Stimulated activated CD4-positive, alpha-beta T cell treated with anti-CD3 and anti-CD28 coated beads, TNF-alpha, amount 100 ng/mL, for 24 hours (primary cell): ENCODE results near the gene SNX21.
"Not testable (repeated sequence)": the region's sequence is repeated elsewhere in the genome, so short reads cannot be mapped to it uniquely, and the experiment has no call there.

ENCODE experiments used
- DNase-seq, 3 experiments: peaks; one replicate each; pipeline ENCODE4 v3.0.0-alpha.2; 2020; ENCODE audit warnings: low read depth in 3 of 3

SNX21 gene, protein sequence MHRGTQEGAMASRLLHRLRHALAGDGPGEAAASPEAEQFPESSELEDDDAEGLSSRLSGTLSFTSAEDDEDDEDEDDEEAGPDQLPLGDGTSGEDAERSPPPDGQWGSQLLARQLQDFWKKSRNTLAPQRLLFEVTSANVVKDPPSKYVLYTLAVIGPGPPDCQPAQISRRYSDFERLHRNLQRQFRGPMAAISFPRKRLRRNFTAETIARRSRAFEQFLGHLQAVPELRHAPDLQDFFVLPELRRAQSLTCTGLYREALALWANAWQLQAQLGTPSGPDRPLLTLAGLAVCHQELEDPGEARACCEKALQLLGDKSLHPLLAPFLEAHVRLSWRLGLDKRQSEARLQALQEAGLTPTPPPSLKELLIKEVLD

DNA sequence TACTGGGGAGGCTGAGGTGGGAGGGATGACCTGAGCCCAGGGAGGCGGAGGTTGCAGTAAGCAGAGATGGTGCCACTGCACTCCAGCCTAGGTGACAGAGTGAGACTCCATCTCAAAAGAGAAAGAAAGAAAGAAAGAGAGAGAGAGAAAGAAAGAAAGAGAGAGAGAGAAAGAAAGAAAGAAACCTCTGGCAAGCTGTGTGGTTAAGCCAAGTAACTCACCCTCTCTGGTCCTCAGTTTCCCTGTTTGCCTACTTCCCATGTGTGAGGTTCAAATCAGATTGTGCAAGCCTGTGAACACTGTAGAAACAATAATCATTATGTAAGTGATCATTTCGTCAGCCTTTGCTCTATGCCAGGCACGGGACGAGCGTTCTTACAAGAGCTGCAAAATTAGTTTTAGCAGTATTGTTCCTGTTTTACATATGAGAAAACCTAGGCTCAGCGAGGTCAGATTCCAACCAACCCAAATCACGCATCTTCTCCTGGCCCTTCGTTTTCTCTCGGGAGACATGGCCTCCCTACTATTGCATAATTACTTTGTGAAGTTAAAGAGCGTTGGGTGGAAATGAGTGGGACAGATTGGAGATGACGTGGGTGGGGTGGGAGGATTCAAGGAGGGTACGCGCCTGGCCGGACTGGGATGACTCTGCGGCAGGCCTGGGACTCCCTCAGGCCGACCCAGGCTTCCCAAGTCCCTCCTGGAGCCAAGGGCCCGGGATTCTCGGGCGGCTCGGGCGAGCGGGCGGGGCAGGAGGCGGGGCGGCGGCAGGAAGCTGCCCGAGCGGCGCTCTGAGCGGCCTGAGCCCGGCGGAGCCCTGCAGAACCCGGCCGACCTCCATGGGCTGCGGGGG lies at the start of gene SNX21:
TSS of gene SNX21 (plus strand) at position 770 of the 853 bp plus-strand sequence. CDS start 121 bp downstream, outside the sequence.
- DNase-seq: peak in 1 of 3 experiments; percentile 22

DNA sequence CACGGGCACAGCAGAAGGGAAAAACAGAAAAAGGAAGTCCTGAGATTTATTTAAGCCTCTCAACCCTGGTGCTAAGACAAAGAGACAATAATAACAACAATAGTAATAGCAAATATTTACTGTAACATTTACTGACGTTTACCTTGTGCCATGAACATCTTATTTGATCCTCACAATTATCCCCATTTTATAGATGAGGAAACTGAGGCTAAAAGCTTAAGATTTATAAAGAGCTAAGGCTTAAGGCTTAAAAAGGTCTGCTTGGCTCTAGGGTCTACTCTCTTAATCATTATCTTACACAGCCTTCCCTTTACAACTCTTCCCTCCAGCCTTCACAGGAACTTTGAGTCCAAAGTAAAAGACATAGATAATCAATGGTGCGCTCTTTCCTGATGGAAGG lies 45.2 kb upstream of the SNX21 start:
- no peak for DNase-seq

DNA sequence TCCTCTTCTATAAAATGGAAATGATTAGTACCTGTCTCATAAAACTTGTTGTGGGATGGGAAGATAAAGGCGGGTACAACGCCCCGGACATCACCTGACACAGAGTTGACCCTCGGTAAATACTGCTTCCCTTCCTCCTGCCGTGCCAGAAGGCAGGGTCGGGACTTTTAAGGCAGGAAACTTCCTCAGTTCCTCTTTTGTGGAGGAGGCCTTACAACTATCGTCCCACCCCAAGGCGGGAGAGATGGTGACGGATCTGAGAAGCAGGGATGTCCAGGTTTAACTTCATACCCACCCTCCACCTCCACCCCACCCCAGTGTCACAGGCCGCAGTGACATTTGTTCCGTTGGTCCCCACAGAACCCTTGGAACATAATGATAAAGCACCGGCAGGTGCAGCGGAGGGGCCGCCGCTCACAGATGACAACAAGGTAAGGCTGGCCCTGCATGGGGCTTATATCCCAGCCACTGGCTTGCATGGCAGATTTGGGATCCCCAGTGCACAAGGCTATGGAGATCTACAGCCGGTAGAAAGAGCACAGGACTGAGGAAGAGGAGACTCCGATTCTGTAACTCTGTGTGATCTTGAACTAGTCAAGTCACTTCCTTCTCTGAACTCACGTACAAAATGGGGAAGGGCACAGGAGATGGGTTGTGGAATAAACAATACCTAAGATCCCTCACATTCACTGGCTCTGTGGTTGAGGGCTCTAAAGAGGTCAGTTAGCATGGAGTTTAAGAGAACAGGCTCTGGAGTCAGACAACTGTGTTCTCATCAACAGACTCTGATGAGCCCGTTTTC lies 41.1 kb upstream of the SNX21 start:
- no peak for DNase-seq

DNA sequence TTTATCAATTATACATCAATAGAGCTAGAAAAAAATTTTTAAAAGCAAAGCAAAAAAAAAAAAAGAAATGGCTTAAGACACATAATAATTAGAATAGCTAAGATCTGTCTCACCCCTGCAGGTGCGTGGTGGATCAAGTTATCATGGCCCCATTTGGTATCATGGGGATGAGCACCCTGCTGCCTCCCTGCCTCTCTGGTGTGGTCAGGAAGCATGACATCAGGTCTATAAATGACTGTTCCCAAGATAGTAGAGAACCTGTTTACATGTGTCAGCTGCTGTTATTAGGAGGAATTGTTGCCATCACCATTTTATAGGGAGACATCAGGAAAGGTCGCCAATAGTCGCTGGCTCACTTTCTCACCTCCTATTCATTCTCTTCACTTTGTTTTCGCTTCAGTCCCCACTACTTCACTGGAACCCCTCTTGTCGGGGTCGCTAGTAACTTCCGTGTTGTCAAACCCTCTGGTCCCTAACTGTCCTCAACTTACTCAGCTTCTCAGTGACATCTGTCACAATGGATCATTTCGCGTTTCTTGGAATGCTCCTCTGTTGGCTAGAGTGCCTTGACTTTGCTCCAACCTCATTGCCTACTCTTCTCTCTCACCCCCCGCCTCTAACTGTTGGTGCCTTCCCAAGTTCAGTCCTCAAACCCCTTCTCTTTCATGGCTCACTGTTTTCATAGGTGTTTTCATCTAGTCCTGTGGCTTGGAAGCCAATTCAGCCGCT lies 37.1 kb upstream of the SNX21 start:
- no peak for DNase-seq

DNA sequence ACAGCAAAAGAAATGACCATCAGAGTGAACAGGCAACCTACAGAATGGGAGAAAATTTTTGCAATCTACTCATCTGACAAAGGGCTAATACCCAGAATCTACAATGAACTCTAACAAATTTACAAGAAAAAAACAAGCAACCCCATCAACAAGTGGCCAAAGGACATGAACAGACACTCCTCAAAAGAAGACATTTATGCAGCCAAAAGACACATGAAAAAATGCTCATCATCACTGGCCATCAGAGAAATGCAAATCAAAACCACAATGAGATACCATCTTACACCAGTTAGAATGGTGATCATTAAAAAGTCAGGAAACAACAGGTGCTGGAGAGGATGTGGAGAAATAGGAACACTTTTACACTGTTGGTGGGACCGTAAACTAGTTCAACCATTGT lies 36.1 kb upstream of the SNX21 start:
- not testable (repeated sequence) for DNase-seq

DNA sequence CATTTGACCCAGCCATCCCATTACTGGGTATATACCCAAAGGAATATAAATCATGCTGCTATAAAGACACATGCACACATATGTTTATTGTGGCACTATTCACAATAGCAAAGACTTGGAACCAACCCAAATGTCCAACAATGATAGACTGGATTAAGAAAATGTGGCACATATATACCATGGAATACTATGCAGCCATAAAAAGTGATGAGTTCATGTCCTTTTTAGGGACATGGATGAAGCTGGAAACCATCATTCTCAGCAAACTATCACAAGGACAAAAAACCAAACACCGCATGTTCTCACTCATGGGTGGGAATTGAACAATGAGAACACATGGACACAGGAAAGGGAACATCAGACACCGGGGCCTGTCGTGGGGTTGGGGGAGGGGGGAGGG lies 35.6 kb upstream of the SNX21 start:
- DNase-seq: not testable (repeated sequence)

DNA sequence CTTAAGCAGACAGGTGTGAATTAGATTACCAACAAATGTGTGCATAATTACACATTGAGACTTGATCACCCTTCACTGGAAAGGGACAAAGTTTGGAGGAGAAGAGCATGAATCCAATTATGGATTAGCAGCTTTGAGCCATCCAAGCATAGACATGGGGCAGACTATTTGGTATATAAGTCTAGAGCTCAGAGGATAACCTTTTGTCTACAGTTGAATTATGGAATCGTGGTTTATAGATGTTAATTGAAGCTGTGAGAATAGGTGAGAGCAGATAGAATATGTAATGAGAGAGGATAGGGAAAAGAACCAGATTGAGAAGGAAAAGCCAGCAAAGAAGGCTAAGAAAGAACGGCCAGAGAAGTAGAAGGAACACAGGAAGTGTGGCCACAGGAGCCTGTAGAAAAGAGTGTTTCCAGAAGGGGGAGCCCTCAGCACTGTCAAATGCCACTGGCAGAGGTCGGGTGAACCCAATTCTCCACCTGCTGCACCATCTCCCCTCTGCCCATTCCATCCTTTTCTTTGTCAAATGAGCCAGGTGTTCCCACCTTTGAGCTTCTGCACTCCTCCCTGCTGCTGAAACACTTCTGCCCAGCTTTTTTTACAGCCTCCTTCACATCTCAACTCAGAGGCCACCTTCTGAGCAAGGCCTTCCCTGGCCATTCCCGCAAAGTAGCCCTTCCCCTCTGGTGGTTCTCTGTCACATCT lies 34.5 kb upstream of the SNX21 start:
- peak; percentile 30 to 49 (median 38) for DNase-seq

DNA sequence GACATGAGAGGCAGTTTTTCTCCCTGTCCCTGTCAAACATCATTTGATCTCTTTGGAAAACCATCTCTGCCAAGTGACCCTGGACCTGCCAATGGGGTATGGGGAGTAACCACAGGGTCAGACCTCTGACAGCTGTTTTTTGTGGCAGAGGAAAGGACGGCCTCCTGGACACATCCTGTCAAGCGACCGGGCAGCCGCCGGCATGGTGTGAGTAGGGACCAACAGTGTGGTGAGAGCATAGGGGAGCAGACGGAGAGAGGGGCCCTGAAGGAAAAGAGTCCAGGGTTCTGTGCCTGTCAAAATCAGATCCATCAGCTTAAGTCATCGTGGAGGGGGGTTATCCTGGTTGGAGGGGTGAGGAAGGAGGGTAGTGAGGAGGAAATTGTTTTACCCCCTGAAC lies 31.7 kb upstream of the SNX21 start:
- DNase-seq: no peak

DNA sequence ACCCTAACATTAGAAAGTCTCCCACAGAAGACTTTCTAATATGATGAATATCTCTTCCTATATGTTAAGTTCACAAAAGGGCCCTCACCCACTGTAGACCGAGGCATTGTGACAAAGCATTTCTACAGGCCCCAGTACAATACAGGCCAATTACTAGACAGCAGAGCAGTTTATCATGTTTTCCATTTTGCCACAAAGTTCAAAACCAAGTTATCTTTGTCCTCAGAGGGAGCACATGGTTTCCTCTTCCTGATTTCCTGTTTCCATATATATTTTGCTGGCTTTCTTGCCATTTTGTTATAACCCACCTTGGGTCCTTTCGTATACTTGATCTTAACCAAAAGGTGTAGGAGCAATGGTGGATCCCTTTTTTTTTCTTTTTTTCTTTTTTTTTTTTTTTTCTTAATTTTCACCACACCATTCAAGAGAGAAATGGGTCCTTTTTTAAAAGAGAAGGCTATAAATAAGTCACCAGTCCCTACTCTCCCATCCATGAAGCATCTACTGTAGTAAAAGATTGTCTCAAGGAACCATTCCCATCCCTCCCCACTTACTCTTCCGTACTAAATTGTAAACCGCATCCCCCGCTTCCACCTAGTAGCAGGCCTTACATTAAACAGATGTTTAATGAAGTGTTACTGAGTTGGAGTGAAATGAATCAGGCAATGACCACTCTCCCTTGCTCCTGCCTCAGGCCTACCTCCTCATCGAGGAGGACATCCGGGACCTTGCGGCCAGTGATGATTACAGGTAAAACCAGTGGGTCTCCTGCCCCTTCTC lies 23.2 kb upstream of the SNX21 start:
- DNase-seq: no peak

DNA sequence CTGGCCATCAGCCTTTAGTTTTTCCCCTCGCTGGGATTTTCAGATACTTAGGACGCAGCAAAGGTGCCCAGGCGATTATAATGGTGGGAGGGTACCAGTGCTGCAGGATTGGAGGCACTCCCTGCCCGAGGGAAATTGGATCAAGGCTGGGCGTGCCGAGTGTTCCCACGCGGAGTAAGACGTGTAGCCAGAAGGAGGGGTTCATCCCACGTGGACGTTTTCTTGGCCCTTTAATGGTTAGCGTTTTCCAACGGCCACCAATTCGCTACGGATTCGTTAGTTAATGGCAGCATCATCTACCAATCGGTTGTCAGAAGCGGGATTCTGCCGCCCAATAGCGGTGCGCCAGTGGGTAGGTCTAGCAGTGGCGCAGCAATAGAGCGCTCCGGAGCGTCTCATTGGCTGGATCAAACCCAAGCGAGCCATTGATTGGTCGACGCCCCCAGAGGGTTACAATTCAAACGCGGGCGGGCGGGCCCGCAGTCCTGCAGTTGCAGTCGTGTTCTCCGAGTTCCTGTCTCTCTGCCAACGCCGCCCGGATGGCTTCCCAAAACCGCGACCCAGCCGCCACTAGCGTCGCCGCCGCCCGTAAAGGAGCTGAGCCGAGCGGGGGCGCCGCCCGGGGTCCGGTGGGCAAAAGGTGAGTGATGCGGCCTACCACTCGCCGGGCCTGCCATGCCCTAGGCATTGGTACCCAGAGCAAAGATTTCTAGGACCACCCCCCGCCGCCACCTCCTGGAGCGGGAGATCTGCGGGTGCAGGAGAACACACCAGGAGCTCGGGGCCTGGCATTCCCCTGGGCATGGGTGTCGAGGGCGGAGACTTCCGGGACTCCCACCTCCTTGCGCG lies 21.2 kb upstream of the SNX21 start, which contains the start of gene UBE2C:
TSS of gene UBE2C (plus strand) at position 488 of the 849 bp plus-strand sequence. CDS start at position 540, 52 bp downstream.
- DNase-seq: peak; percentile 86 to 95 (median 93)

DNA sequence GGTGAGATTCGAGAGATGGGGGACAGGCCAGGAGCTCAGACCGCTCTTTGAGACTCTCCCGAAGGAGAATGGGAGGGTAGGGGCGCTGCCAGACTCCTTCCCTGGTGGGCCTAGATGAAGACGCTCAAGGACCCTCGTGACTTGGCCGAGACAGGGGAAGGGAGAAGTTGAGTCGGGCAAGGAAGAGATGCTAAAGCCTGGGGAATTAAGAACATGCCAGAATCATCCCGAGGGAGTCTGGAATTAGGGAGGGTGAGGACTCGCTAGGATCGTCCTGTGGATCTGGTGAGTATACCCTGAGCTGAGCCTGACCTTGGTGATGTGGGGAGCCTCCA lies 20.6 kb upstream of the SNX21 start:
- no peak for DNase-seq

DNA sequence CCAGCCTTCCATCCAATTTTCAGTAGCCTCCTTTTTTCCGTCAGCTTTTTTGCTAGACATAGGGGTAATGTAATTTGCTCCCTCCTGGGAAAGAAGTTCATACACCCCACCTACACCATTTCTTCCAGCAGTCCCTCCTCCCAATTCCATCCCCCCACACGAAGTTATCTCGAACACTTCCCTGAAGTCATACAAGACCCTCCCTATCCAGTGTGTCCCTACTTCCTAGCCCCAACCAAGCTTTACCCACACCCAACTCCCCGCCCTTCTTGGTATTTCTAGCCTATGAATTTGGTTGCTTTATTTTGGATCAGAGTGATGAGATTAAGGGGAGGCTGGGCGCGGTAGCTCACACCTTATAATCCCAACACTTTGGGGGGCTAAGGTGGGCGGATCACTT lies 20.1 kb upstream of the SNX21 start:
- no peak for DNase-seq

DNA sequence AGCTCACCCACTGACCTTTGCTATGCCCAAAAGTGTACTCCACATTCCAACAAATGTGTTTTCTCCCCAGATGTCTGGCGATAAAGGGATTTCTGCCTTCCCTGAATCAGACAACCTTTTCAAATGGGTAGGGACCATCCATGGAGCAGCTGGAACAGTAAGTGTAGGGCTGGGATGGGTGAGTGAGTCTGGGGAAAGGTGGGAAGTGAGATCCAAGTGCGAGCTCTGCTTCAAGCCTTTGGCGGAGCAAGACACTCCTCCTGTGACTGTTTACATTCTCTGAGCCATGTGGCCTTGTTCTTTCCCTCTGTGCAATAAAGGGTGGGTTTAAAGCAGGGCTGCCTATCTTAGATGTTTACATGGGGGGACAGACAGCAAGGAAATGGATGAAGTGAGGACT lies 19.3 kb upstream of the SNX21 start:
- DNase-seq: no peak

DNA sequence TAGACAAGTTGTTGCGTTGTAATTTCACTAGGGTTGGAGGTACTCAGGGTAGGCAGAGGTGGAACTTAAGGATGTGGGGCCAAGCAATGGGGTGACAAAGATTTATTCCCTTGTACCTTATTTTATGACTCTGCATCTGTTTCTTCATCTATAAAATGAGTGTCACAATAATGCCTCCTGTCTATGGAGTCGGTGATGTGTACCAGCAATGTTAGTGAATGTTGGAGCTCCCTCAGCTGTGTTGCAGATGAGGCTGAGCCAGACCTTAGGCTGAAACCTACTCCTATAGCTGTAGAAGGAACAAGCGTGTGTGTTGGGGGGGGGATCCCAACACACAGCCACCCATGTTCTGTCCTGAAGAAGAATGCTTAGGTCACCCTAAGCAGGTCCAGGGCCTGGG lies 16.6 kb upstream of the SNX21 start:
- no peak for DNase-seq

DNA sequence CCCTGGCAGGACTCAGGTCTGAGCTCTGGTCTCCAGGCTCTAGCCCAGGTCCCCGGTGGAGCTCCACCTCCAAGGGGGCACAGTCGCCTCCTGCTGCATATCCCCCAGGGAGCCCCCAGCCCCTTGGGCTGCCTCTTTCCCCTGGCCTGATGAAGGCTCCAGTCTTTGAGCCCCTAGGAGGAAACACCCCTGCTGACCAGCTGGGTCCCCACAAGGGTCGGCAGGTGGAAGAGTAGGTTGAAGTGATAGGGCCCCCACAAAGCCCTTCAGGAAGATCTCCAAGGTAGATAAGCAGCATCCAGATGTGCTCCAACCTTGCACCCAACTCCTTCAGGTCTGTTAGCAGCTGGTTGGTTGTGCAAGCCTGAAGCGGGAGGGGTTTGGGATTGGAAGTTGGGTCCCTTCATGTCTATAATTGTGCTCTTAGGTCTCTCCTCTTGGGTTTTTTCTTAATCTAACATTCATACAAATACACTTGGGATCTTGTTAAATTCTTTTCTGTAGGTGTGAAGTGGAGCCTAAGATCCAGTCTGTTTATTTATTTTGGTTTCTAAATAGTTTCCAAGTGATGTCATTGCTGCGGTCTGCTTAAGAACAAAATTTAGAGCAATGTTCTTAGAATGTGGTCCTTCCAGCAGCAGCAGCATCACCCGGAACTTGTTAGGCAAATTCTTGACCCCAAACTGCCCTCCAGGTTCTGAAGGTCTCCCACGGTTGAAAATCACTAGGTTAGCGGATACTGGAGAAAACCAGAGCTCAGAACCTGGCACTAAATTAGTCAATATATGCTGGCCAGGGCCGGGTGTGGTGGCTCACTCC lies 16.0 kb upstream of the SNX21 start:
- no peak for DNase-seq

DNA sequence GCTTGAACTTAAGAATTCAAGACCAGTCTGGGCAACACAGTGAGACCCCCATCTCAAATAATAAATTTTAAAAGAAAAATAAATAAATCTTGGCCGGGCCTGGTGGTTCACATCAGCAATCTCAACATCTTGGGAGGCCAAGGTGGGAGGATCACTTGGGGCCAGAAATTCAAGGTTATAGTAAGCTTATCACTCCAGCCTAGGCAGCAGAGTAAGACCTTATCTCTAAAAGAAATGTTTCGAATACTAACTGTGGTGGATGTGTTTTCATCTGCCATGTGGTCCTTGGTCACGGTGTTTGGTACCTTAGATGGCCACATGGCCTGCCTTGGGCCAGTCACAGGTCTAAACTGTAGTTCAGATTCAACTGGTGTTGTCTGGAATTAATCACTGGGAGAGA lies 15.4 kb upstream of the SNX21 start:
- no peak for DNase-seq

DNA sequence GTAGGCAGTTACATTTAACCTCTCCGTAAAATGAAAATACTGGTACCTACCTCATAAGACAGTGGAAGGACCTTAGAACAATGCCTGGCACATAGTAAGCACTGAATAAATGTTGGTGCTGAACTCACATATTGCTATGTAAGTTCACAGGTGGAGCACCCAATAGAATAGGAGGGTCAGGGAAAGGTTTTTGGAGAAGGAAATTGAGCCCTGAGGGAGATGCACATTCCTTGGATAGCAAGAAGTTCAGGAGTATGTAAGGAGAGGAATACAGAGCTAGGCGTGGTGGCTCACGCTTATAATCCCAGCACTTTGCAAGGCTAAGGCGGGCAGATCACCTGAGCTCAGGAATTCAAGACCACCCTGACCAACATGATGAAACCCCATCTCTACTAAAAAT lies 14.1 kb upstream of the SNX21 start:
- no peak for DNase-seq

DNA sequence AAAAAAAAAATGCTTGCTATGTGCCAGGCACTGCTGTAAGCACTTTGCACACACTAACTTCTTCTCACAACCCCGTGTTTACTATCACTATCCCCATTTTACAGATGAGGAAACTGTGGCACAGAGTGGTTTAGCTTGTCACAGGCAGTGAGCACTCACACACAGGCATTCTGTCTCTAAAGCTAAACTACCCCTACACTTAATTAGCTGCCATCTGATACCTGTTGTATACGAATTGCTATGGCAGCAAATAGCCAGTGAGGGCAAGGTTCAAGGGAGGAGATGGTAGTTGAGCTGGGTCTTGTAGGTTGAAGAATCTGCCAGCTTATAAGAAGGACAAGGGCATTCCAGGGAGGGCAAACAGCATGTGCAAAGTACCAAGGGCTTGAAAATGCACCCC lies 11.7 kb upstream of the SNX21 start:
- no peak for DNase-seq
